Measurements from ENCODE around the gene ORMDL2.

- TF ChIP-seq CTCF (IDR thresholded peaks at IDR 0.05; ENCODE audit: low read length) = no peak
- TF ChIP-seq EZH2 (IDR thresholded peaks at IDR 0.05; ENCODE audit: borderline replicate concordance, low read length) = no peak
Measured at GRCh38 chr12:55795950-55796349, 21.9 kb upstream of the ORMDL2 start.

Data from OCI-LY1 (cell line).